SK-N-SH treated with all-trans-retinoic acid at 6 μM for 48 hours (cell line): ENCODE measurements around the gene CLEC16A.
A peak's percentile ranks its signal among the peaks of the same experiment; 100 is the strongest.

Source experiments
- ATAC-seq: fragments of 200-7000 bp; cut with Tn5 transposase; 3 replicates; pipeline ENCODE4 v1.9.1; 2020; ENCODE audit warnings: mild to moderate bottlenecking, moderate library complexity
- BACH2 ChIP-seq: fragments of 250-450 bp; sonication (Bioruptor Pico); IDR thresholded peaks from 2 replicates; pipeline ENCODE4 v1.9.0; 2021; ENCODE audit warnings: mild to moderate bottlenecking, borderline replicate concordance
- CREB5 ChIP-seq: fragments of 250-450 bp; sonication (Bioruptor Pico); IDR thresholded peaks from 2 replicates; pipeline ENCODE4 v1.5.1; 2020; ENCODE audit warnings: low read depth, mild to moderate bottlenecking, moderate library complexity
- CSDC2 ChIP-seq: fragments of 250-450 bp; sonication (Bioruptor Pico); IDR thresholded peaks from 2 replicates; pipeline ENCODE4 v1.5.0; 2020; ENCODE audit warnings: mild to moderate bottlenecking, moderate library complexity
- GLIS3 ChIP-seq: fragments of 250-450 bp; sonication (Bioruptor Pico); IDR thresholded peaks from 2 replicates; pipeline ENCODE4 v1.5.0; 2020; ENCODE audit warnings: mild to moderate bottlenecking, moderate library complexity
- ISL1 ChIP-seq: fragments of 250-450 bp; sonication (Bioruptor Pico); IDR thresholded peaks from 2 replicates; pipeline ENCODE4 v2.1.2; 2022; ENCODE audit warnings: mild to moderate bottlenecking, moderate library complexity
- OSR1 ChIP-seq: fragments of 250-450 bp; sonication (Bioruptor Pico); IDR thresholded peaks from 2 replicates; pipeline ENCODE4 v1.8.0; 2022; ENCODE audit warnings: moderate library complexity, mild to moderate bottlenecking, inconsistent platforms
- PATZ1 ChIP-seq: fragments of 250-450 bp; sonication (Bioruptor Pico); IDR thresholded peaks from 2 replicates; pipeline ENCODE4 v1.8.0; 2020; ENCODE audit warnings: mild to moderate bottlenecking, moderate library complexity, borderline replicate concordance
- PPARA ChIP-seq: fragments of 250-450 bp; sonication (Bioruptor Pico); IDR thresholded peaks from 2 replicates; pipeline ENCODE4 v1.5.0; 2020; ENCODE audit warnings: mild to moderate bottlenecking, borderline replicate concordance
- RARB ChIP-seq: fragments of 250-450 bp; sonication (Bioruptor Pico); IDR thresholded peaks from 2 replicates; pipeline ENCODE4 v1.8.0; 2021; ENCODE audit warnings: mild to moderate bottlenecking, moderate library complexity
- SNAI2 ChIP-seq: fragments of 250-450 bp; sonication (Bioruptor Pico); IDR thresholded peaks from 2 replicates; pipeline ENCODE4 v1.5.0; 2020; ENCODE audit warnings: mild to moderate bottlenecking, moderate library complexity
- TCF4 ChIP-seq: fragments of 250-450 bp; sonication (Bioruptor Pico); IDR thresholded peaks from 2 replicates; pipeline ENCODE4 v1.8.0; 2021; ENCODE audit warnings: mild to moderate bottlenecking, moderate library complexity, borderline replicate concordance
- TOX ChIP-seq: fragments of 250-450 bp; sonication (Bioruptor Pico); IDR thresholded peaks from 2 replicates; pipeline ENCODE4 v1.8.0; 2021; ENCODE audit warnings: mild to moderate bottlenecking, moderate library complexity, borderline replicate concordance
- ZC3H10 ChIP-seq: fragments of 250-450 bp; sonication (Bioruptor Pico); IDR thresholded peaks from 2 replicates; pipeline ENCODE4 v1.5.1; 2021; ENCODE audit warnings: mild to moderate bottlenecking, moderate library complexity
- ZFP3 ChIP-seq: fragments of 250-450 bp; sonication (Bioruptor Pico); IDR thresholded peaks from 2 replicates; pipeline ENCODE4 v1.5.0; 2020; ENCODE audit warnings: mild to moderate bottlenecking, moderate library complexity
- ZNF565 ChIP-seq: fragments of 450-650 bp; formaldehyde crosslinking; conservative IDR thresholded peaks from 2 replicates; pipeline ENCODE4 v1.5.0; 2020; ENCODE audit warnings: low read depth, mild to moderate bottlenecking, moderate library complexity
- ZNF70 ChIP-seq: fragments of 450-650 bp; formaldehyde crosslinking; IDR thresholded peaks from 2 replicates; pipeline ENCODE4 v1.5.0; 2020; ENCODE audit warnings: mild to moderate bottlenecking, moderate library complexity
- ZNF8 ChIP-seq: fragments of 450-650 bp; formaldehyde crosslinking; IDR thresholded peaks from 2 replicates; pipeline ENCODE4 v1.5.0; 2020; ENCODE audit warnings: mild to moderate bottlenecking, moderate library complexity
- TF ChIP-seq, protein P1 (sequence below): fragments of 250-450 bp; sonication (Bioruptor Pico); IDR thresholded peaks from 2 replicates; pipeline ENCODE4 v1.8.0; 2021; ENCODE audit warnings: low read depth, mild to moderate bottlenecking, moderate library complexity, borderline replicate concordance
- TF ChIP-seq, protein P2 (sequence below): fragments of 250-450 bp; sonication (Bioruptor Pico); IDR thresholded peaks from 2 replicates; pipeline ENCODE4 v1.5.1; 2021; ENCODE audit warnings: mild to moderate bottlenecking, moderate library complexity

Gene CLEC16A

GRCh38 chr16:11149011-11149616, 204.8 kb downstream of the CLEC16A start (continued):
- no peak for TF ChIP-seq ZNF70 (CRISPR knock-in tag)
- TF ChIP-seq SNAI2 (CRISPR knock-in tag) = no peak
- TF ChIP-seq GLIS3 (CRISPR knock-in tag) = no peak
- TF ChIP-seq RARB (CRISPR knock-in tag) = no peak

DNA sequence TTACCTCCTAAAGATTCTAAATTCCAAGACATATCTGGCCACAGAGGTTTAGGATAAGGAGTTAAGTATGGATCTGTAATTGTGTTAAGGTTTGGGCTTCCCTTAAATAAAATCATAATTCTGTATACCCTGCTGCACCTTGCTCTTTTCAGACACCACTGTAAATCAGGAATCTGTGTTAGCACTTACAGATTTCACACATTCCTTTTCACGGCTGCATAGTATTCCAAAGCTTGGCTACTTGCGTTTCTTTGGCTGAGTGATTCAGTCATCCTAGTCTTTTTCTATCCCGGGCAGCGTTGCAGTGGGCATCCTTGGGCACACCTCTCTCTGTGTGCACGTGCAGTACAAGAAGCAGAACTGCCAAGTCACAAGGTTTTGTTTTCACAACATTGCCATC, 205.8 kb downstream of the CLEC16A start:
- no peak for ATAC-seq
- TF ChIP-seq ZC3H10 (CRISPR knock-in tag) (no peak), TCF4 (no peak)
- TF ChIP-seq, all 23 proteins: peak for 0

DNA sequence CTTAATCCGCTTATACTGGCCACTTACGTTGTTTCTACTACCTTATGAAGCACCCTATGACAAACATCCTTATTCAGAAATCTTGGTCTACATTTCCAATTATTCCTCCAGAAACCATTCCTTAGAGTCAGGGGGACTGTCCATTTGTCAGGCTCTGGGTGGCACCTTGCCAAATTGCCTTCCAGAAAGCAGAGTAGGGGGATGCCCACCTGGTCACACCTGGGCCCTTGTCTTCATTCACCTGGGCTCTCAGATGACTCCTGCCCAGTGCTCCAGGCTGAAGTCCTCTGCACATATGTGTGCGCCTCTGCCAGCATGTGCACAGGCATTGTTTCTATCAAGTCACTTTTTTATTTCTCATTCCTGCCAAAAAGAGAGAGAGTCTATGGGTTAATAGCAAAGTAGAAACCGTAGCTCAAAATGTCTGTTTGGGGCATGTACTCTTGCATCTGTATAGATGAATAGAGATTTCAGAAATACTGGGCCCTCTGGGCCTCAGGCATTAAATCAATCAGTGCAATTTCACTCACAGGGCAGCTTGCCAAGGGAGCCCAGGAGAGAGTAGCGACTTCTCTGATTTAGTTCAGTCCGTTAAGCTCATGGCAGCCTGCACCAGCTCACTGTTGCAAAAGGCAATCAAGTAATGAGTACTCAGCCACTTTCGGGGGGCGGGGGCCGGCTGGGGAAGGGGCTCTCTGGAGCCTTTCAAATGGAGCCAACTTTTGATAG, 207.0 kb downstream of the CLEC16A start:
- TF ChIP-seq ZFP3 (peak; percentile 24; the same call in 1 of the 2 replicates), ZNF565 (CRISPR knock-in tag) (no peak)
- no peak for ATAC-seq

GRCh38 chr16:11151885-11152629, 207.7 kb downstream of the CLEC16A start:
- TF ChIP-seq SNAI2 (CRISPR knock-in tag) (no peak), ISL1 (no peak), ZNF8 (CRISPR knock-in tag) (no peak), BACH2 (no peak), PATZ1 (CRISPR knock-in tag) (no peak), TCF4 (no peak), PPARA (CRISPR knock-in tag) (no peak), CSDC2 (no peak), OSR1 (no peak), ZC3H10 (CRISPR knock-in tag) (no peak)
- TF ChIP-seq, protein P1, sequence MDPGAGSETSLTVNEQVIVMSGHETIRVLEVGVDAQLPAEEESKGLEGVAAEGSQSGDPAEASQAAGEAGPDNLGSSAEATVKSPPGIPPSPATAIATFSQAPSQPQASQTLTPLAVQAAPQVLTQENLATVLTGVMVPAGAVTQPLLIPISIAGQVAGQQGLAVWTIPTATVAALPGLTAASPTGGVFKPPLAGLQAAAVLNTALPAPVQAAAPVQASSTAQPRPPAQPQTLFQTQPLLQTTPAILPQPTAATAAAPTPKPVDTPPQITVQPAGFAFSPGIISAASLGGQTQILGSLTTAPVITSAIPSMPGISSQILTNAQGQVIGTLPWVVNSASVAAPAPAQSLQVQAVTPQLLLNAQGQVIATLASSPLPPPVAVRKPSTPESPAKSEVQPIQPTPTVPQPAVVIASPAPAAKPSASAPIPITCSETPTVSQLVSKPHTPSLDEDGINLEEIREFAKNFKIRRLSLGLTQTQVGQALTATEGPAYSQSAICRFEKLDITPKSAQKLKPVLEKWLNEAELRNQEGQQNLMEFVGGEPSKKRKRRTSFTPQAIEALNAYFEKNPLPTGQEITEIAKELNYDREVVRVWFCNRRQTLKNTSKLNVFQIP (CRISPR knock-in tag) = no peak
- no peak for ATAC-seq

- ATAC-seq = no peak
- TF ChIP-seq ZFP3 (no peak), ISL1 (no peak), BACH2 (no peak), SNAI2 (CRISPR knock-in tag) (no peak), ZC3H10 (CRISPR knock-in tag) (no peak), OSR1 (no peak), TOX (CRISPR knock-in tag) (no peak), CREB5 (CRISPR knock-in tag) (no peak), RARB (CRISPR knock-in tag) (no peak)
- TF ChIP-seq, protein P2, sequence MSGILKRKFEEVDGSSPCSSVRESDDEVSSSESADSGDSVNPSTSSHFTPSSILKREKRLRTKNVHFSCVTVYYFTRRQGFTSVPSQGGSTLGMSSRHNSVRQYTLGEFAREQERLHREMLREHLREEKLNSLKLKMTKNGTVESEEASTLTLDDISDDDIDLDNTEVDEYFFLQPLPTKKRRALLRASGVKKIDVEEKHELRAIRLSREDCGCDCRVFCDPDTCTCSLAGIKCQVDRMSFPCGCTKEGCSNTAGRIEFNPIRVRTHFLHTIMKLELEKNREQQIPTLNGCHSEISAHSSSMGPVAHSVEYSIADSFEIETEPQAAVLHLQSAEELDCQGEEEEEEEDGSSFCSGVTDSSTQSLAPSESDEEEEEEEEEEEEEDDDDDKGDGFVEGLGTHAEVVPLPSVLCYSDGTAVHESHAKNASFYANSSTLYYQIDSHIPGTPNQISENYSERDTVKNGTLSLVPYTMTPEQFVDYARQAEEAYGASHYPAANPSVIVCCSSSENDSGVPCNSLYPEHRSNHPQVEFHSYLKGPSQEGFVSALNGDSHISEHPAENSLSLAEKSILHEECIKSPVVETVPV (CRISPR knock-in tag) = no peak
- TF ChIP-seq, protein P1 (CRISPR knock-in tag) = no peak
- TF ChIP-seq, all 23 proteins: peak for 0
These were observed 208.4 kb downstream of the CLEC16A start for GRCh38 chr16:11152677-11153331.
